Stomach (tissue), 4 donors: ENCODE results near the gene CHST1.

Source experiments
- EP300 ChIP-seq: sonication (generic); formaldehyde crosslinking; IDR thresholded peaks from one replicate; pipeline ENCODE4 v1.6.1; 2017; ENCODE audit warnings: antibody characterized with exemption
- POLR2A ChIP-seq, 4 donors: fragments of 450-650 bp; IDR thresholded peaks; one replicate each; pipeline ENCODE4 v1.6.1; 2016; ENCODE audit warnings: antibody characterized with exemption in 4 of 4, control low read depth in 2 of 4, mild to moderate bottlenecking in 1 of 4, moderate library complexity in 1 of 4

GRCh38 chr11:45665933-45666647, 668 bp upstream of the CHST1 start:
- no peak for TF ChIP-seq EP300
- no peak for TF ChIP-seq POLR2A (IDR thresholded peaks at IDR 0.05)
